Measurements from ENCODE around the gene MUC3A.

The MUC3A gene

DNA sequence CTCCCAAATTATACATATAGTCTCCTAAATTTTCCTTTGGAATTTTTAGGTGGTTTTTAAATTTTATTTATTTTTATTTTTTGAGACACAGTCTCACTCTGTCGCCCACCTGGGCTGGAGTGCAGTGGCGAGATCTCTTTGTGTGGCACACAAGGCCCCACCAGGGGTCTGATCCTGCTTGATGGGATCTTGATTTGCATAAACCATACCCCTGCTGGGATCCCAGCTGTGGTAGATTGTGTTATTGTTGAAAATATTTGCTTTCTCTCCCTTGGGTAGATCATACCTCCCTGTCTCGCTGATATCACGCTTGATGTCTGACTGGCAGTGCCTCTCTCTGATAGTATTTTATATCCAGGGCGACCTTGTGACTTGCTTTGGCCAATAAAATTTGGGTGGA is 5.6 kb upstream of the MUC3A start:
- H3K27ac ChIP-seq: no peak overlapping the region
- no peak for DNase-seq (ENCODE audit: low read depth, low spot score)

DNA sequence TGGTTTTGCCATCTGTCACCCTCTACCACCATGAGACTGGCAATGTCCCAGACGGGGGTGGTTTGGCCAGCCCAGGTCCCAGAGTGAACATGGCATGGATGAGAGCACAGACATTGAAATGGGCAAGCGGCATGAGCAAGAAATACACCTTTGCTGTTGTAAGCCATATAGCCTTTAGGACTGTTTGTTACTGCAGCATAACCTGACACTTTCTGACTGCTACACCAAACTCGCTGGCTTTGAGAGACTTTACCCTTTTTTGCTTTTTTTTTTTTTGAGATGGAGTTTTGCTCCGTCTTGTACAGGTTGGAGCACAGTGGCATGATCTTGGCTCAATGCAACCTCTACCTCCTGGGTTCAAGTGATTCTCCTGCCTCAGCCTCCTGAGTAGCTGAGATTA is 5.2 kb upstream of the MUC3A start:
- DNase-seq (ENCODE audit: low read depth, low spot score): no peak
- H3K27ac ChIP-seq: no peak overlapping the region

DNA sequence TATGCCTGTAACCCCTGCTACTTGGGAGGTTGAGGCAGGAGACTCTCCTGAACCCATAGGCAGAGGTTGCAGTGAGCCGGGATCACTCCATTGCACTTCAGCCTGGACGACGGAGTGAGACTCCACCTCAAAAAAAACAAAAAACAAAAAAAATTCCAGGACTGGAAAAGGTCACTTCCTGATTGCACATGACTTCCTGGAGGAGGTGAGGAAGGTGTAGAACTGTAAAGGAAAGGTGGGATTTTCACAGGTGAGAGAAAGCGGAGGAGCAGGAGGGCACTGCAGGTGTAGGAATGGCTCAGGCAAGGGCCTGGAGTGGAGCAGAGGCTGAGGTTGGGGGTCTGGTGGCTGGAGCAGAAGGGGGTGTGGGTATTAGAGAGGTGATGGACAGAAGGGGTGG is 3.2 kb upstream of the MUC3A start:
- H3K27ac ChIP-seq: no peak overlapping the region
- no peak for DNase-seq (ENCODE audit: low read depth, low spot score)

DNA sequence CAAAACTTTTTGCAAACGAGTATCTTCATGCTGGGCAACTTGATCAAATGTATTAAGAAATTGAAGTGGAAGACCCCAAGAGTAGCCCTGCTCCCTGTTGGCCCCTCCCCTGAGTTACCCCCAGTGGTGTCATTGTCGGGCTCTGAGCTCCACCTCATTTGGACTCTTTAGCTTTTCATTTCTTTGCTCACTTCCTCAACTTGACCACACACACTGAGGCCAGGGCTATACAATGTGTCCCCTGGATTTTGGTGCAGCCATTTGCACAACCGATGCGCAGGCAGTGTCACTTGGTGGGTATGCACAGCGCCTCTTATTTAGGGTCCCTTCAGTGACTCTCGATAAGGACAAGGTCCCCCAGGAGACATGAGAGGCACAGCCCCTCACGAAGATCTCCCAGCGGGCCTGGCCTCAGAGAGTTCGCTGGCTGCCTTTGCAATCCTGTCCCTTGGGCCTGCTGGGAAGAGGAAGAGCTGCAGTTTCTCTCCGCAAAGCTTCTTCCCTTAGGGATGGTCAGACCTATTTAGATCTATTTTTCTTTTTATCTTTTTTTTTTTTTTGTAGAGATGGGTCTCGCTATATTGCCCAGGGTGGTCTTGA is 2.5 kb upstream of the MUC3A start:
- H3K27ac ChIP-seq: no peak overlapping the region
- DNase-seq (ENCODE audit: low read depth, low spot score): no peak

DNA sequence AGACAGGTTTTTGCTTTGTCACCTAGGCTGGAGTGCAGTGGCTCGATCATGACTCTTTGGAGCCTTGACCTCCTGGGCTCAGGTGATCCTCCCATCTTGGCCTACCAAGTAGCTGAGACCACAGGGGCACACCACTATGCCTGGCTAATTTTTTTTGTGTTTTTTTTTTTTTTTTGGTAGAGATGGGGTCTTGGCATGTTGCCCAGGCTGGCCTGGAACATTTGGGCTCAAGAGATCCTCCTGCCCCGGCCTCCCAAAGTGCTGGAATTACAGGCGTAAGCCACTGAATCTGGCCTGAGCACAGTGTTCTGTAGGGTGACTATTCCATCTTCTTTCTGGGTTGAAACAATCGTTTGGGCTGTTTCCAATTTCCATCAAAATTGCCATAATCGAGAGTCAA is 1.5 kb upstream of the MUC3A start:
- DNase-seq (ENCODE audit: low read depth, low spot score): no peak
- no peak overlapping the region for H3K27ac ChIP-seq

DNA sequence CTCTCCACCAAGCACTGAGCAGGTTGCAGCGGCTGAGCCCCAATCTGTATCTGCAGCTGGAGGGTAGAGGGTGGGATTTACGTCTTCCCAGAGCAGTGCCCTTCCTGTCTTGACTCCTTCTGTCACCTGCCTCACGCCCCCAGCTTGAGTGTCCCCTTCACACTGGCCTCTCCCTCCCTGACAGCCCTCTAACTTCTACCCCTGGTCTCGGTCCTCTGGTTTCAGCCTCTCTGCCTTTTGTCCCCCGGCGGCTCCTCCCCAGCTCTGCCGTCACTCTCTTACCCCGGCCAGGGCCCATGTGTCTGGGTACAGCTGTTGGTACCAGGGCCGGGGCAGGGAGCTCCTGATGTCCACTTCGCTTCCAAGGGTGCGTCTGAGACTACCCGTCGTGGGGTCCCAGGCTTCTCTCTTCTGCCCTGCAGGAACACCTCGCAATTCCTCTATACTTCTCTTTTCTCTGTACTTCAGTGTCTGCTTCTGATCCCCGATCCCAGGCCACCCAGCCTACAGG is 654 bp downstream of the MUC3A start:
- no peak for DNase-seq (ENCODE audit: low read depth, low spot score)
- H3K27ac ChIP-seq: no peak overlapping the region

DNA sequence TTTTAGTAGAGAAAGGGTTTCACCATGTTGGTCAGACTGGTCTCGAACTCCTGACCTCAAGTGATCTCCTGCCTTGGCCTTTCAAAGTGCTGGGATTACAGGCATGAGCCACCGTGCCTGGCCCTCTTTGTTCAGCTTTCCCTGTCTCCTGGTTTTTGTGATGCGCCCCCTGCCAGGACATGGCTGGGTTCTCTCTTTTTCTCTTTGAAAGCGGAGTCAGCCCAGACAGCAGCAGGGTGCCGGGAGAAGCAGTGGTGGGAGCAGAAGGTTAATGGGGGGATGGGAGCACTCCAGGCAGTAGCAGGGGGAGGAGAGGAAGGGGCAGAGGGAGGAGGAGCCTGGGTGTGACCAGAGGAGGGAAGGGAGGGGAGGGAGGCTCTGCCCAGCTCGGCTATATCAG is 1.8 kb downstream of the MUC3A start:
- no peak overlapping the region for H3K27ac ChIP-seq
- DNase-seq (ENCODE audit: low read depth, low spot score): no peak

DNA sequence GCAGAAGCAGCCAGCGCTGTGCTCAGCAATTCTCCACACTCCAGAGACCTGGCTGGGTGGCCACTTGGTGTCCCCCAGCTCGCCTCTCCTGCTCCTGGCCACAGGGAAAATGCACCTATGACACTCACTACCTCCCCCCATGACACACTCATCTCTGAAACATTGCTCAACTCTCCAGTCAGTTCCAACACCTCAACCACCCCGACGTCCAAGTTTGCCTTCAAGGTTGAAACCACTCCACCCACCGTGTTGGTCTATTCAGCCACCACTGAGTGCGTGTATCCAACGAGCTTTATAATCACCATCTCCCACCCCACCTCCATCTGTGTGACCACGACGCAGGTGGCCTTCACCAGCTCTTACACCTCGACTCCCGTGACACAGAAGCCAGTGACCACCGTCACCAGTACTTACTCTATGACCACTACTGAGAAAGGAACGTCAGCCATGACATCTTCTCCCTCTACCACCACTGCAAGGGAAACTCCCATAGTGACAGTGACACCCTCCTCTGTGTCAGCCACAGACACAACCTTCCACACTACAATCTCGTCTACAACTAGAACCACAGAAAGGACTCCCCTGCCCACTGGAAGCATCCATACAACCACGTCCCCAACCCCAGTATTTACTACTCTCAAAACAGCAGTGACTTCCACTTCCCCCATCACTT is 2.7 kb downstream of the MUC3A start:
- DNase-seq (ENCODE audit: low read depth, low spot score): no peak
- no peak overlapping the region for H3K27ac ChIP-seq

- no peak overlapping the region for H3K27ac ChIP-seq
- no peak for DNase-seq (ENCODE audit: low read depth, low spot score)
Observed at GRCh38 chr7:100952641-100953040, 3.3 kb downstream of the MUC3A start.

- no peak overlapping the region for H3K27ac ChIP-seq
- no peak for DNase-seq (ENCODE audit: low read depth, low spot score)
Observed at GRCh38 chr7:100957832-100958421, 8.6 kb downstream of the MUC3A start.

DNA sequence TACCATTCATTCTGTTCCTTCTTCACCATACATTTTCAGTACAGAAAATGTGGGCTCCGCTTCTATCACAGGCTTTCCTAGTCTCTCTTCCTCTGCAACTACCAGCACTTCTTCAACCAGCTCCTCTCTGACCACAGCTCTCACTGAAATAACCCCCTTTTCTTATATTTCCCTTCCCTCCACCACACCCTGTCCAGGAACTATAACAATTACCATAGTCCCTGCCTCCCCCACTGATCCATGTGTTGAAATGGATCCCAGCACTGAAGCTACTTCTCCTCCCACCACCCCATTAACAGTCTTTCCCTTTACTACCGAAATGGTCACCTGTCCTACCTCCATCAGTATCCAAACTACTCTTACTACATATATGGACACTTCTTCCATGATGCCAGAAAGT is 10.6 kb downstream of the MUC3A start:
- DNase-seq (ENCODE audit: low read depth, low spot score): no peak

GRCh38 chr7:100962537-100962936 is 13.2 kb downstream of the MUC3A start:
- DNase-seq (ENCODE audit: low read depth, low spot score): no peak
- no peak overlapping the region for H3K27ac ChIP-seq

More for the DNA sequence above, 10.6 kb downstream of the MUC3A start:
- H3K27ac ChIP-seq: no peak overlapping the region

DNA sequence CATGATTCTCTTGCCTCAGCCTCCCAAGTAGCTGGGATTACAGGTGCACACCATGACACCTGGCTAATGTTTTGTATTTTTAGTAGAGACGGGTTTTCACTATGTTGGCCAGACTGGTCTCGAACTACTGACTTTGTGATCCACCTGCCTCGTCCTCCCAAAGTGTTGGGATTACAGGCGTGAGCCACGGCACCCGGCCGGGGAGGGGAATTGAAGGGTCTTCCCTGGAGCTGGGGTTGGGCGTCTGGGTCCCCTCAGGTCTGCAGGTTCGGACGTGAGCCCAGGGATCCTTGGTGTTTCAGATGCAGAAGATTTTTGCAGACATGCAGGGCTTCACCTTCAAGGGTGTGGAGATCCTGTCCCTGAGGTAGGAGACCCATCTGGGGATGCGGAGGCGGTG is 14.1 kb downstream of the MUC3A start:
- H3K27ac ChIP-seq: no peak overlapping the region
- DNase-seq (ENCODE audit: low read depth, low spot score): no peak

DNA sequence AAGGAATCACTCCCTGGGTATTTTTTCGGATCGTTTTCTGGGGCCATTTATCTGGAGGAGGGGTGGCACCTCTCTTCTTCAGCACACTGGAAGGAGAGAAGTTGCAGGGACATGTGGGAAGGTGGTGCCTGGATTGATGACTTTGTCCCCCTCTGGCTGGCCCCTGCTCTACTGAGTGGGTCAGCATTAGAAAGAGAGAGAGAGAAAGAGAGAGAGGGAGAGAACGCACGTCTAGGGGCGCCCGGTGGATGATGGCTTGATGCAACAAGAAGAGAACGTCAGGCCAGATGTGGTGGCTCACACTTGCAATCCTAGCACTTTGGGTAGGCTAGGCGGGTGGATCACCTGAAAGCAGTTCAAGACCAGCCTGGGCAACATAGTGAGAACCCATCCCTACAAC is 14.5 kb downstream of the MUC3A start:
- no peak for DNase-seq (ENCODE audit: low read depth, low spot score)
- no peak overlapping the region for H3K27ac ChIP-seq

DNA sequence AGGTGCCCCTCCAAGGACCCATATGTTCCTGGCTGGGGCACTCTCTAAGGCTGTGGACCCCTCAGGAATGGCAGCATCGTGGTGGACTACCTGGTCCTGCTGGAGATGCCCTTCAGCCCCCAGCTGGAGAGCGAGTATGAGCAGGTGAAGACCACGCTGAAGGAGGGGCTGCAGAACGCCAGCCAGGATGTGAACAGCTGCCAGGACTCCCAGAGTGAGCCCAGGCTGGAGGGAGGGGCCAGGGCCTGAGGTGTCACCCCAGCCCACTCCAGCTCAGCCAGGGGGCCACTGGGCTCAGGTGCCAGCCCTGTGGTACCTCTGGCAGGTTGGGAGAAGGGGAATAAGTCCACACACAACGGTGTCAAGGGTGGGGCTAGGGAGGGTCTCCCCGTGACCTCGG is 15.3 kb downstream of the MUC3A start:
- DNase-seq (ENCODE audit: low read depth, low spot score): no peak
- no peak overlapping the region for H3K27ac ChIP-seq

- H3K27ac ChIP-seq: no peak overlapping the region
- DNase-seq (ENCODE audit: low read depth, low spot score): no peak
Observed at GRCh38 chr7:100965045-100965722, 15.8 kb downstream of the MUC3A start.

- no peak overlapping the region for H3K27ac ChIP-seq
- no peak for DNase-seq (ENCODE audit: low read depth, low spot score)
Observed at GRCh38 chr7:100965723-100966541, 16.6 kb downstream of the MUC3A start.

GRCh38 chr7:100966542-100967291 is 17.4 kb downstream of the MUC3A start:
- H3K27ac ChIP-seq: no peak overlapping the region
- no peak for DNase-seq (ENCODE audit: low read depth, low spot score)

GRCh38 chr7:100967292-100967863 is 18.0 kb downstream of the MUC3A start:
- DNase-seq (ENCODE audit: low read depth, low spot score): no peak
- H3K27ac ChIP-seq: no peak overlapping the region
